Activated T-helper 1 cell treated with anti-CD3 and anti-CD28 coated beads, Interleukin-12 subunit alpha, Interleukin-12 subunit beta, Interleukin-2, Interleukin-4 antibody, amounts not matched to agents 30 ng/mL and 10 ng/mL and 1 ng/mL, durations not matched to agents 14 hours and 24 hours and 36 hours (primary cell): ENCODE results near the gene MIOS. TPM values are rescaled to one million over a fixed set of nuclear protein-coding genes. Genes with fewer than 3 reads are reported as not detected.
"Not testable (repeated sequence)": the region's sequence is repeated elsewhere in the genome, so short reads cannot be mapped to it uniquely, and the experiment has no call there.

Experiments
- DNase-seq: peaks from one replicate; pipeline ENCODE4 v3.0.0; 2021; ENCODE audit warnings: low spot score
- H3K27ac Mint-ChIP-seq: one replicate; pipeline ENCODE4 v1.8.0; 2021; ENCODE audit warnings: mild to moderate bottlenecking, mixed read lengths
- H3K27me3 Mint-ChIP-seq: one replicate; pipeline ENCODE4 v1.8.0; 2022; ENCODE audit warnings: mild to moderate bottlenecking, moderate library complexity, mixed read lengths; ENCODE audit not compliant: insufficient read depth
- H3K36me3 Mint-ChIP-seq: one replicate; pipeline ENCODE4 v1.8.0; 2021; ENCODE audit warnings: low read depth, mixed read lengths
- H3K4me1 Mint-ChIP-seq: one replicate; pipeline ENCODE4 v1.8.0; 2021; ENCODE audit warnings: low read depth, mixed read lengths
- H3K4me3 Mint-ChIP-seq: one replicate; pipeline ENCODE4 v1.8.0; 2021; ENCODE audit warnings: mild to moderate bottlenecking, moderate library complexity, mixed read lengths
- H3K9me3 Mint-ChIP-seq: one replicate; pipeline ENCODE4 v1.8.0; 2021; ENCODE audit warnings: mixed read lengths
- intact Hi-C: fragments of 100-400 bp; cut with micrococcal nuclease; formaldehyde crosslinking; loops from one replicate; pipeline ENCODE4 v1.15.1; 2024
- total RNA-seq: library from RNA; stranded (reverse); gene quantifications from 2 replicates; pipeline ENCODE4 v1.2.3, GENCODE V29; 2022

Gene MIOS
- total RNA-seq, 1 donor from 2014 or later = 29.6 TPM

- intact Hi-C loops = no loop called here
Measured at GRCh38 chr7:7537711-7538110, 29.0 kb upstream of the MIOS start.

DNA sequence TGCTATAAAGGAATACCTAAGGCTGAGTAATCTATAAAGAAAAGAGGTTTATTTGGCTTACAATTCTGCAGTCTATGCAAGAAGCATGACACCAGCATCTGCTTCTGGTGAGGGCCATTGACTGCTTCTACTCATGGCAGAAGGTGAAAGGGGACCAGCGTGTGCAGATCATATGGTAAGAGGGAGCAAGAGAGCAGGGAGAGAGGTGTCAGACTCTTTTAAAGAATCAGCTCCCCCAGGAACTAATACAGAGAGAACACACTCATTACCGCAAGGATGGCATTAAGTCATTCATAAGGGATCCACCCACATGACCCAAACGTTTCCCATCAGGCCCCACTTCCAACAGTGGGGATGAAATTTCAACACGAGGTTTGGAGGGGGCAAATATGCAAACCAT lies 27.5 kb upstream of the MIOS start:
- Mint-ChIP-seq H3K36me3 (no peaks in the 10 kb centered on the region), H3K27me3 (peaks cover 8% of the 10 kb centered on the region), H3K4me1 (no peaks in the 10 kb centered on the region), H3K4me3 (no peak overlapping the region), H3K9me3 (no peaks in the 10 kb centered on the region), H3K27ac (no peak overlapping the region)
- no peak for DNase-seq
- intact Hi-C loops = no loop called here

More at GRCh38 chr7:7537711-7538110, 29.0 kb upstream of the MIOS start:
- no peak for DNase-seq
- Mint-ChIP-seq H3K4me3 (no peak overlapping the region), H3K4me1 (no peaks in the 10 kb centered on the region), H3K27me3 (peaks cover 8% of the 10 kb centered on the region), H3K36me3 (no peaks in the 10 kb centered on the region), H3K27ac (no peak overlapping the region), H3K9me3 (no peaks in the 10 kb centered on the region)

GRCh38 chr7:7539711-7540110 lies 27.0 kb upstream of the MIOS start:
- Mint-ChIP-seq H3K9me3 (no peaks in the 10 kb centered on the region), H3K36me3 (no peaks in the 10 kb centered on the region), H3K27me3 (peaks cover 8% of the 10 kb centered on the region), H3K4me1 (no peaks in the 10 kb centered on the region), H3K4me3 (no peak overlapping the region), H3K27ac (no peak overlapping the region)
- intact Hi-C loops = loop anchor here (1.0 to 5.0 kb wide), 7 partner anchors 117 to 758 kb away; no protein-coding TSS in a partner anchor
- no peak for DNase-seq

- no peak for DNase-seq
- Mint-ChIP-seq H3K4me1 (no peaks in the 10 kb centered on the region), H3K4me3 (no peak overlapping the region), H3K9me3 (no peaks in the 10 kb centered on the region), H3K27ac (no peak overlapping the region), H3K36me3 (no peaks in the 10 kb centered on the region), H3K27me3 (peaks cover 8% of the 10 kb centered on the region)
- intact Hi-C loops = loop anchor here (5.0 kb wide), 3 partner anchors 120 to 755 kb away; no protein-coding TSS in a partner anchor
Measured at GRCh38 chr7:7542251-7542835, 24.3 kb upstream of the MIOS start.

DNA sequence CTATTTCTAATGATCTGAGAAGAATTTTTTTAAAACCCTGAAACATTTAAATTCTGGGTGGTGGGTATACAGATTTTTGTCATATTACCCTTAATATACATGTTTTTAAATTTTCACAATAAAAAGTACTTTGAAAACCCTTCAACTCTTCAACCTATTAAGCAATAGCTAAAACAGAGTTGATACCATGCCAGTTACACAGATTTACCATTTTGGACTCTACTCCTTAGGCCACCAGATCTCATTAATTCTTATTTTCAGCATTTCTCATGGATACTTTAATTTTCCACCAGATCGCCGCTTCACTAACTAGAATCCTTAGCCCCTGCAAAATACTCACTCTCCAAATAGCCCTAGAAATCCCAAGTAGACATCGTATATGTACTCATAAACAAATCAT lies 18.3 kb upstream of the MIOS start:
- intact Hi-C loops = no loop called here
- Mint-ChIP-seq H3K27ac (no peak overlapping the region), H3K36me3 (no peaks in the 10 kb centered on the region), H3K4me3 (no peak overlapping the region), H3K4me1 (no peaks in the 10 kb centered on the region), H3K27me3 (peaks cover 15% of the 10 kb centered on the region), H3K9me3 (no peaks in the 10 kb centered on the region)
- no peak for DNase-seq

DNA sequence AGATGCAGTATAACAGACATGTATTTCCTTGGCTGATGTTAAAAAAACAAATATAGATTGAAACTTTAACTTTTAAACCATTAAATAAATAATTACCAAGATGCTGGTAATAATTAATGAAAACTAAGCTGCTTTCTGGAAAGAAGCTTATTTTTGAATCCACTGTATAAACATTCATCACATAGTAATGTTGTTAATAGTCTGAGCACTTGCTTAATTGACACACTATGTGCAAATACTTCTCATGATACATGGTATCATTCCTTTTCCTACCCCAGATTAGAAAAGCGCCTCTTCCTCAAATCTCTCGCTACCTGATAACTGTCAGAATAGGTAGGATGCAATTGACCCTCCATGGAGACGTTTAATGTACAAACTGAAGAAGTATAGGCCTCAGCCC lies 16.0 kb upstream of the MIOS start:
- peaks cover 17% of the 10 kb centered on the region for H3K27me3 Mint-ChIP-seq
- no peak for DNase-seq
- no peaks in the 10 kb centered on the region for H3K9me3 Mint-ChIP-seq
- H3K27ac Mint-ChIP-seq = no peak overlapping the region
- H3K36me3 Mint-ChIP-seq = no peaks in the 10 kb centered on the region
- no peaks in the 10 kb centered on the region for H3K4me1 Mint-ChIP-seq
- H3K4me3 Mint-ChIP-seq = no peak overlapping the region
- intact Hi-C loops = no loop called here

GRCh38 chr7:7552199-7552598 lies 14.5 kb upstream of the MIOS start:
- Mint-ChIP-seq H3K27me3 (peaks cover 16% of the 10 kb centered on the region), H3K4me3 (no peak overlapping the region)

GRCh38 chr7:7553386-7553785 lies 13.3 kb upstream of the MIOS start:
- Mint-ChIP-seq H3K9me3 (peaks cover 11% of the 10 kb centered on the region), H3K4me3 (no peak overlapping the region), H3K36me3 (no peaks in the 10 kb centered on the region), H3K4me1 (no peaks in the 10 kb centered on the region), H3K27me3 (peaks cover 17% of the 10 kb centered on the region), H3K27ac (no peak overlapping the region)
- intact Hi-C loops = no loop called here
- no peak for DNase-seq

More at GRCh38 chr7:7552199-7552598, 14.5 kb upstream of the MIOS start:
- no peaks in the 10 kb centered on the region for H3K9me3 Mint-ChIP-seq
- no peaks in the 10 kb centered on the region for H3K4me1 Mint-ChIP-seq
- DNase-seq = no peak
- H3K27ac Mint-ChIP-seq = no peak overlapping the region
- intact Hi-C loops = no loop called here
- H3K36me3 Mint-ChIP-seq = no peaks in the 10 kb centered on the region

- Mint-ChIP-seq H3K4me3 (no peak overlapping the region), H3K4me1 (no peaks in the 10 kb centered on the region), H3K36me3 (peaks cover 1% of the 10 kb centered on the region), H3K27ac (no peak overlapping the region), H3K9me3 (peaks cover 17% of the 10 kb centered on the region), H3K27me3 (peaks cover 19% of the 10 kb centered on the region)
- no peak for DNase-seq
- intact Hi-C loops = no loop called here
Measured at GRCh38 chr7:7554021-7554432, 12.7 kb upstream of the MIOS start.

DNA sequence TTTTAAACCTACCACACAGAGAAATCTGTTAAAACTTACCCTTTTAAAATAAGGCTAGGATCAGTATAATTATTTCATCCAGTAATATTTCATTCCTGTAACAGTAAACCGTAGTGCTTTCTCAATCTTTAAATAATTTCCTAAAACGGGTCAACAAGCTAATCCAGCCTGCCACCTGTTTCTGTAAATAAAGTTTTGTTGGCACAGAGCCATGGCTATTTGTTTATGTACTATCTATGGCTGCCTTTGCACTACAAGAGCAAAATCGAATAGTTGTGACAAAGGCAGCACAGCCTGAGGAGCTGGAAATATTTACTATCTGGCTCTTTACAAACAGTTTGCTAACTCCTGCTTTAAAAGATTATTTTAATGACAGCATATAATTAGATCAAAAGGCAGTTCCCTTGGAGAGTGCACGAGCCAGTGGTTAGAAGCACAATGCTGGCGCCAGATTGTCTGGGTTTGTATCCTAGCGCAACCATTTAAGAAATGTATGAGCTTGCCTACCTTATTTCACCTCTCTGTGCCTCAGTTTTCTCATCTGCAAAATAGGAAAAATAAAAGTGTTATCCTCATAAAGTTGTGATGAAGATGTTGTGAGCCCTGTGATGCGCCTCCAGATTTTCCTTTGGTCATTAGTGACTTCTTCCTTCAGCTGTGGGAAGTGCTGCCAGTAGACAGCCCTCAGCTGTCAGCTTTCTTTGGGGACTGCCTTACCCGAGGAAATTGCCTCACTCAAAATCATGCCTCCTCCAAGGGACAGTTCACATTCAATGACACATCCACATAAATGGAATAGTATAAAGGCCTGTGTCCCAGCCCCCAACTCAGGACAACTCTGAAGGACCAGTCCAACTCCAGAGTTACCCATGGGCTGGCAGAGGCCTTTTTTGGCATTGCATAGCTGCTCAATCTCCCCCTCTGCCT lies 11.8 kb upstream of the MIOS start:
- H3K36me3 Mint-ChIP-seq = peaks cover 1% of the 10 kb centered on the region
- H3K4me1 Mint-ChIP-seq = no peaks in the 10 kb centered on the region
- no peak for DNase-seq
- peaks cover 23% of the 10 kb centered on the region for H3K27me3 Mint-ChIP-seq
- intact Hi-C loops = no loop called here
- H3K27ac Mint-ChIP-seq = no peak overlapping the region
- H3K4me3 Mint-ChIP-seq = no peak overlapping the region
- H3K9me3 Mint-ChIP-seq = peaks cover 25% of the 10 kb centered on the region

- H3K4me1 Mint-ChIP-seq = no peaks in the 10 kb centered on the region
- DNase-seq = no peak
- H3K27me3 Mint-ChIP-seq = peaks cover 24% of the 10 kb centered on the region
- intact Hi-C loops = no loop called here
- no peak overlapping the region for H3K4me3 Mint-ChIP-seq
- H3K36me3 Mint-ChIP-seq = peaks cover 1% of the 10 kb centered on the region
- H3K9me3 Mint-ChIP-seq = peaks cover 29% of the 10 kb centered on the region
- no peak overlapping the region for H3K27ac Mint-ChIP-seq
Measured at GRCh38 chr7:7556852-7557251, 9.8 kb upstream of the MIOS start.

GRCh38 chr7:7557252-7557651 lies 9.4 kb upstream of the MIOS start:
- Mint-ChIP-seq H3K27ac (no peak overlapping the region), H3K27me3 (peaks cover 24% of the 10 kb centered on the region), H3K36me3 (peaks cover 1% of the 10 kb centered on the region), H3K4me1 (no peaks in the 10 kb centered on the region), H3K4me3 (no peak overlapping the region), H3K9me3 (peaks cover 29% of the 10 kb centered on the region)
- intact Hi-C loops = no loop called here
- DNase-seq = no peak

DNA sequence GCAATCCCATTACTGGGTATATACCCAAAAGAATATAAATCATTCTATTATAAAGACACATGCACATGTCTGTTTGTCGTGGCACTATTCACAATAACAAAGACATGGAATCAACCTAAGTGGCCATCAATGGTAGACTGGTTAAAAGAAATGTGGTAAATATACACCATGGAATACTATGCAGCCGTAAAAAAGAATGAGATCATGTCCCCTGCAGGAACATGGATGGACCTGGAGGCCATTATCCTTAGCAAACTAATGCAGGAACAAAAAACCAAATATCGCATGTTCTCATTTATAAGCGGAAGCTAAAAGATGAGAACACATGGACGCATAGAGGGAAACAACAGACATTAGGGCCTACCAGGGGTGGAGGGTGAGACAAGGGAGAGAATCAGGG lies 5.1 kb upstream of the MIOS start:
- not testable (repeated sequence) for H3K4me3 Mint-ChIP-seq, H3K4me1 Mint-ChIP-seq, H3K36me3 Mint-ChIP-seq, DNase-seq, H3K27ac Mint-ChIP-seq
- peaks cover 29% of the 10 kb centered on the region for H3K9me3 Mint-ChIP-seq
- peaks cover 16% of the 10 kb centered on the region for H3K27me3 Mint-ChIP-seq
- intact Hi-C loops = loop anchor here (10.0 kb wide), 2 partner anchors 113 to 203 kb away; no protein-coding TSS in a partner anchor
